ENCODE results near the gene ATP5PD. TPM values are rescaled to one million over a fixed set of nuclear protein-coding genes. Genes with fewer than 3 reads are reported as not detected.

Gene ATP5PD
- total RNA-seq, 4 donors from 2014 or later = 172 to 408 (median 330) TPM

DNA sequence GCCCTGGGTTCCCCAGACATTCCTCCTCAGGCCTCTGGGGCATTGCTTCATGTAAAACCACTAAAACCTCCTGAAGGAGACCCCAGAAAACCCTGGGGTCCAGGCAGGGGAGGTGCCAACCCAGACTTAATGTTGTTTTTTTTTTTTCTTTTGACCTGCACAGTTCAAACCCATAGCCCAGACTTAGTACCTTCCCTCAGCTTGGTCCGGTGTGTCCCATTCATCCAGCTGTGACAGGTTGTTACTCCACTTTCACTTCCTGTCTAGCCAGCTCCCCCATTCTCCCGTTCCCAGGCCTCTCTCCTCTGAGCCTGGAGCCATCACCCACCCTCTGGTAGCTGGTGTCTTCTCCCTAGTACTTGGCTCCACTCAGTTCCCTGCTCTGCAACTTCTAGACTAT lies 54.5 kb downstream of the ATP5PD start:
- Histone ChIP-seq H3K36me3 (no peaks in the 10 kb centered on the region), H3K4me3 (replicated peaks in 1 of 3) (no peak overlapping the region), H3K27me3 (no peaks in the 10 kb centered on the region), H3K4me1 (peaks cover 0 to 13% of the 10 kb centered on the region in 2 donors), H3K9me3 (no peaks in the 10 kb centered on the region), H3K27ac (no peak overlapping the region)
- WGBS, 2 donors = 70 to 75% methylated on average over 2 of the region's 2 CpGs
- no peak for TF ChIP-seq POLR2A (IDR thresholded peaks at IDR 0.05)
- TF ChIP-seq, protein P1, sequence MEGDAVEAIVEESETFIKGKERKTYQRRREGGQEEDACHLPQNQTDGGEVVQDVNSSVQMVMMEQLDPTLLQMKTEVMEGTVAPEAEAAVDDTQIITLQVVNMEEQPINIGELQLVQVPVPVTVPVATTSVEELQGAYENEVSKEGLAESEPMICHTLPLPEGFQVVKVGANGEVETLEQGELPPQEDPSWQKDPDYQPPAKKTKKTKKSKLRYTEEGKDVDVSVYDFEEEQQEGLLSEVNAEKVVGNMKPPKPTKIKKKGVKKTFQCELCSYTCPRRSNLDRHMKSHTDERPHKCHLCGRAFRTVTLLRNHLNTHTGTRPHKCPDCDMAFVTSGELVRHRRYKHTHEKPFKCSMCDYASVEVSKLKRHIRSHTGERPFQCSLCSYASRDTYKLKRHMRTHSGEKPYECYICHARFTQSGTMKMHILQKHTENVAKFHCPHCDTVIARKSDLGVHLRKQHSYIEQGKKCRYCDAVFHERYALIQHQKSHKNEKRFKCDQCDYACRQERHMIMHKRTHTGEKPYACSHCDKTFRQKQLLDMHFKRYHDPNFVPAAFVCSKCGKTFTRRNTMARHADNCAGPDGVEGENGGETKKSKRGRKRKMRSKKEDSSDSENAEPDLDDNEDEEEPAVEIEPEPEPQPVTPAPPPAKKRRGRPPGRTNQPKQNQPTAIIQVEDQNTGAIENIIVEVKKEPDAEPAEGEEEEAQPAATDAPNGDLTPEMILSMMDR (IDR thresholded peaks at IDR 0.05) = no peak
- intact Hi-C loops (cut with DNase I) = no loop called here
- no peak for DNase-seq

DNA sequence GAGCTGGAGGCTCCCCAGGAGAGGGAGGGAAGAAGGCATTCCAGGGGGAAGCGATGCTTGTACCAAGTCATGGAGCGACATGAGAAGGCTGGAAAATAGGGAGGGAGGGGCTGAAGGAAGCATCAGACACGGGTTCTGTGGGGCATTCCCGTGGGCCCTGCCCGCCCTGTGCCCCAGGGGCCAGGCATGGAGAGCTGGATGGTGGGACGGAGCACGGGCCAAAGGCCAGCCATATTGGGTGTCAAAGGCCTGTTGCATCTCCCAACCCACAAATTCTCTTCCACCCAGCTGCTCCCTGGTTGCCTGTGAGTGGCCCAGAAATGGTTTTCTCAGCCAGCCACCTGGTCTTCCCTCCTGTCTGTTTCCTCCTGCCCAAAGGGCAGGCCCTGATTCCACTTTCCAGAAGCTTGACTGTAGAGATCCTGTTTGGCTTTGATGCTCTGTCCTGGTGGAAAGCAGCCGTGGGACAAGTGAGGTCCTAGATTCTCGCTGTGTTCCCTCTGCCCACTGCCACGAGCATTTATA lies 56.1 kb downstream of the ATP5PD start:
- 91% methylated on average over 9 to 10 of the region's 10 CpGs for WGBS, 2 donors
- Histone ChIP-seq H3K36me3 (no peaks in the 10 kb centered on the region), H3K27me3 (no peaks in the 10 kb centered on the region), H3K4me1 (peaks cover 5 to 19% of the 10 kb centered on the region in 2 donors), H3K27ac (no peak overlapping the region), H3K9me3 (no peaks in the 10 kb centered on the region), H3K4me3 (replicated peaks in 1 of 3) (no peak overlapping the region)
- intact Hi-C loops (cut with DNase I) = no loop called here
- no peak for TF ChIP-seq POLR2A (IDR thresholded peaks at IDR 0.05)
- TF ChIP-seq, protein P1 (IDR thresholded peaks at IDR 0.05) = no peak
- DNase-seq = no peak

Small RNAs within 50 kb of the gene (small RNA-seq; reads per million reads assigned to genes)
- not detected for gene AC111186.1
- not detected for gene RF00019
- gene RN7SL573P = not detected
- not detected for gene RNU6-362P

Other genes starting within 250 kb of the ATP5PD start
- gene GRIN2C, start 187.1 kb downstream of the ATP5PD start, total RNA-seq = 100 to 1,000 TPM in 2 of 4 donors, 10 to 100 TPM in 2; 63.4 to 120 (median 94.0) TPM
- gene FDXR, start 174.0 kb downstream of the ATP5PD start, total RNA-seq = 10 to 100 TPM in 2 of 4 donors, 1 to 10 TPM in 2; 5.9 to 18.6 (median 10.2) TPM
- not detected for gene FADS6, start 153.3 kb downstream of the ATP5PD start, total RNA-seq
- gene USH1G, start 123.7 kb downstream of the ATP5PD start, total RNA-seq = not detected
- not detected for gene OTOP2, start 122.7 kb downstream of the ATP5PD start, total RNA-seq
- not detected for gene OTOP3, start 111.1 kb downstream of the ATP5PD start, total RNA-seq
- 10 to 100 TPM; 19.4 to 27.4 (median 21.3) TPM for gene HID1, start 74.2 kb downstream of the ATP5PD start, total RNA-seq
- gene CDR2L, start 59.3 kb downstream of the ATP5PD start, total RNA-seq = 1 to 10 TPM; 2.6 to 9.8 (median 4.2) TPM
- gene MRPL58, start 34.3 kb downstream of the ATP5PD start, total RNA-seq = 10 to 100 TPM; 37.8 to 55.1 (median 49.7) TPM
- gene KCTD2, start 256 bp upstream of the ATP5PD start, total RNA-seq = 10 to 100 TPM; 33.6 to 48.6 (median 41.7) TPM
- gene SLC16A5, start 41.0 kb upstream of the ATP5PD start, total RNA-seq = 10 to 100 TPM; 24.1 to 40.3 (median 27.6) TPM
- gene ARMC7, start 63.0 kb upstream of the ATP5PD start, total RNA-seq = 10 to 100 TPM in 2 of 4 donors, 1 to 10 TPM in 2; 8.7 to 13.1 (median 10.5) TPM
- gene NT5C, start 84.8 kb upstream of the ATP5PD start, total RNA-seq = 100 to 1,000 TPM in 3 of 4 donors, 10 to 100 TPM in 1; 84.7 to 203 (median 107) TPM
- gene JPT1, start 107.5 kb upstream of the ATP5PD start, total RNA-seq = 10 to 100 TPM; 15.1 to 23.4 (median 17.7) TPM
- 100 to 1,000 TPM in 1 of 4 donors, 10 to 100 TPM in 3; 61.9 to 100 (median 82.1) TPM for gene SUMO2, start 136.0 kb upstream of the ATP5PD start, total RNA-seq
- gene NUP85, start 158.7 kb upstream of the ATP5PD start, total RNA-seq = 10 to 100 TPM; 24.7 to 31.7 (median 27.1) TPM
- 10 to 100 TPM; 22.5 to 38.4 (median 24.1) TPM for gene GGA3, start 214.6 kb upstream of the ATP5PD start, total RNA-seq
- 10 to 100 TPM; 29.9 to 59.4 (median 41.0) TPM for gene MRPS7, start 214.9 kb upstream of the ATP5PD start, total RNA-seq
- gene MIF4GD, start 224.3 kb upstream of the ATP5PD start, total RNA-seq = 10 to 100 TPM; 17.7 to 31.1 (median 23.0) TPM
- gene SLC25A19, start 242.5 kb upstream of the ATP5PD start, total RNA-seq = 10 to 100 TPM in 3 of 4 donors, 1 to 10 TPM in 1; 2.1 to 14.3 (median 12.7) TPM

Measured in thyroid gland (tissue), 4 donors.